GM21717 (cell line): ENCODE measurements around the gene LSM4.
A peak's percentile ranks its signal among the peaks of the same experiment; 100 is the strongest.

ENCODE experiments used
- ATAC-seq: cut with Tn5 transposase; IDR thresholded peaks from one replicate; pipeline ENCODE4 v1.9.1; 2021; ENCODE audit warnings: mild to moderate bottlenecking, moderate library complexity; ENCODE audit not compliant: unreplicated experiment

Gene LSM4

DNA sequence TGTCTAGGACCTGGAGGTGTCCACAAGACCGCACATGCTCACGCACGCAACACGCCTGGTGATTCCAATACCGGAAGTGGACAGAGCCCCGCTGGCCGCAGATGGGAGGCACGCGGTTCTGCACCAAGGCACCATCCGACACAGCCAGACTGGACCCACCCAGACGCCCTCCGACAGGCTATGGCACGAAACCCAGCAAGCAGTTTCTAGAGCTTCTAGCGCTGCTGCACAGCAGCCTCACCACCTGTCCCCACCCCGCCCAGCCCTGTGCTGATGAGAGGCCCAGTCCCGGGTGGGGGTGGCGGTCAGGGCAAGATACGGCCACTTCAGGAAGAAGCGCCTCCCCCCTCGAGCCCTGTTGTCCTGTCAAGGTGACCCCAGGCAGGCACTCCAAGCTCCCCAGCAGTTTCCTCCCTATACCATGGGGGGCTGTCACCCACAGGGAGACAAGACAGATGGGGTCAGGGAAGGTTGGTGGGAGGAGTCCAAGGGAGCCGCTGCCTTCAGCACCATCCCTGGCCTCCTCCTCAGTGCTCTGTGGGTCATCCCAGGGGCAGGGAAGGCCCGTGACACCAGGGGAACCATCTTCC is 11.3 kb downstream of the LSM4 start:
- ATAC-seq, result no peak

DNA sequence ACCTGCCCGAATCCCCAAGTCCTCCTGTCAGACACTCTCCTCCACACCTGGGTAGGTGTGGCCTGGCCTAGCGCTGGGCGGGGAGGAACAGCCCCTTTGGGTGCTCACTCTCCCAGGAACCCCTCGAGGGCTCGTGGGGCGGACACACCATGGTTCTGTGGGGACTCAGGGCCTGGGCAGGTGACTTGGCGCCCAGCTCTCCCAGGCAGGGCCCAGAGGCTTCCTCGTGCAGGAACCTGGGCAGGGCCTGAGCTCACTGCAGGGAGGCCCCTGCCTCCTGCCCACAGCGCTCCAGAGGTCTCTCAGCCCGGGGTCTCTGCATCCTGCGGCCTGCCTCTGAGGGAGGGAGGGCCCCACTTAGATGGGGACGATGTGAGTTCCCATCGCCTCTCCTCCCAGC is 11.9 kb downstream of the LSM4 start:
- ATAC-seq, result no peak

DNA sequence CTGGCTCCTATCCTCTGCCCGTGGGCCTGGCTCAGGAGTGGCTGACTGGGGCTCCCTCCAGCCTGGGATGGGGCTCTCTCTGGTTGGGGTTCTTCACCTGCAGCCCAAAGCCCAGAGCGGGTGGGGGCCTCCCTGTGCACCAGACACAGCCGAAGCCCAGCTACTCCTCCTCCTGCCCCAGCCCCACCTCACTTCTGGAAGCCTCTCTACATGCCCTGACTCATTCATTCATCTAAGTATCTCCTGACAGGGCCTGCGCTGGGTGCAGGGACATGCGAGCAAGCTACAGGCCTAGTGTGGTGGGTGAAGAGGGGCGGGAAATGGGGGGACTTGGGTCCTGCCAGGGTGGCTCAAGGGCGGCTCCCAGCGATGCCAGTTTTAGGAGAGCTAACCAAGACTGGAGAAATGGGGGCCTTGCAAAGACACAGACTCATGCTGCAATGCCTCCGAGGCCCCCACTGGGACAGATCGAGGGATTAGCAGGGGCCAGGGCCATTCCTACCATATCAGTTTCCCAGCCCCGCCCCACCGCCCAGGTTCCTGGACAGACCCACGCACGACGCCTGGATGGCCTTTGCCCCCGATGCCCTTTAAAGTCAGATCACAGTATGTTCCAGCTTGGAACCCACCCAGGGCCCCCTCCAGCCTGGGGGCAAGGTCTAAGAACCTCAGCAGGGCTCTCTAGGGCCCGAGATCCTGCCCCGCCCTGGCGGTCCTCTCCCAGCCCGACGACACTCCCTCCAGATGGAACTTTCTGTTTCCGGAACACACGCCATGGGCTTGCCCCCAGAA is 12.6 kb downstream of the LSM4 start:
- ATAC-seq, result no peak

DNA sequence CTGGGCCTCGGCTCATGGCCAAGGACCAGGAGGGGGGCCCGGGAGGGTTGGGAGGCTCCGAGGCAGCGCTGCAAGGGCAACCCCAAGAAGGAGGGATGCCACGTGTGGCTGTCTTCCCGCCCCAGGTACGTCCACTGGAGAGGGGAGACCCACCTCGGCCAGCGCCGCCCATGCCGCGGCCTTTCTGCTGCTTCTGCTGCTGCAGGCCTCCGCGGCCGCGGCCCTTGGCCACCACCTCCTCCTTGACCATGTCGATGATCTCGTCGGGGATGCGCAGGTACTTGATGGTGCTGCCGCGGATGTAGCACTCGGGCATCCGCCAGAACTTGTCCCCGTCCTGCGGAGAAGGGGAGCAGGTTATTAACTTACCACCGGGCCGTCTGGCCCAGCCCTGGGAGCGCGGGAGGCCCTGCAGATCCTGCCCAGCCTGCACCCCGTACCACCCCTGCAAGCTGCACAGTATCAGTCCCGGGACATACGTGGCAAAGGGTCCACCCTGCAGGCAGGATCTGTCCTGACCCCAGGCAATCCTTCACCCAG is 13.3 kb downstream of the LSM4 start:
- no peak for ATAC-seq

DNA sequence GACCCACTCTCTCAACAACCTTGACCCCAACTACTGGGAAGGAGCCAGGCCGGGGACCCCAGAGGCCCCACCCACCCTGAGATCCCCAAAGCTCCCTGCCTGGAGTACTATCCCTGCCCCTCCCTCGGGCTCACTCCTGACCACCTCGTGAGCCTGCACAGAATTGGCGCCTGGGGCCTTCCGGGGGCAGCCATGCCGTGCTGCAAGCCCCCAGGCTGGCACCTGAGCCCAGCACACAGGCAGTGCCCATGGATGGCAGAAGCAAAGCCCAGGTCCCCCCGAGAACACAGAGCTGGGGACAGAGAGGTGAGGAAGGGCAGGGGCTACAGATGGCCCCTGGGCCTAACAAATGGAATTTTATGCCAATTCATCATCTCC is 13.9 kb downstream of the LSM4 start:
- no peak for ATAC-seq

DNA sequence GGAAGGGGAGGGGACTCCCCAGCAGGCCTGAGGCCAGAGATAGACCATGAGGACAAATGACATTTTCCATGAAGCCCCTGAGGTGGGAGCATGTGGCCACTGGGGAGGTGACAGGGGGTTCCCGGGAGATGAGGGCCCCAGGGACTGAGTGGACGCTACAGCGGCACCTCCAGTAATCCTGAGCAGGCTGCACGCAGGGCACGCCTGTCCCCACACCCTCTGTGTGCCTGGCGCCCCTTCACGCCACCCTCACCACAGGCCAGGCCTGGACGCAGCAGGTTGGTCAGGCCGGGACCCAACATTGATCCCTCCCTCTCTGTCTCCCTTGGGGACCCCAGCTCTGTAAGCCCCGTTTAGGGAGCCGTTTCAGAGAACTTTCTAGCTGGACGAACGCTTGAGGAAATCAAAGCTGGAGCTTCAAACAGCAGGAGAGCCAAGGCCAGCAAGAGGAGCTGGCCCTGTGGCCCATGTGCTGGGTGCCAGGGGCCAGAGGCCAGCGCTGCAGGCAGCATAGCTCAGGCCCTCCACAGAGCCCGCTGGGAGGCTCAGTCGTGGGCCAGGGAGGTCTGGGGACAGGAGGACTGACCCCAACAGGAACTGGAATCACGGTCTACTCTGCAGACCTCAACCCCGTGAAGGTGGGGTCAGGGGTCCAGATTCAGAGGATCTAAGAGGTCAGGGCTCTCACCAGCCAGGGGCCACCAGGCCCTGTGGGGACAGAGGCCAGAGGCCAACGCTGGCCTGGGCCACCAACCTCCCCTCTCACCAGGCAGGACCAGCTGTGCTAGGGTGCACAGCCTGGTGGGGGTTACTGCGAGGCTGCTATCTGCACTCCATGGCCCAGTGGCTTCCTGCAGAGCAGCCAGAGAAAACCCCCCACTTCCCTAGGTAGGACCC is 14.6 kb downstream of the LSM4 start:
- no peak for ATAC-seq

DNA sequence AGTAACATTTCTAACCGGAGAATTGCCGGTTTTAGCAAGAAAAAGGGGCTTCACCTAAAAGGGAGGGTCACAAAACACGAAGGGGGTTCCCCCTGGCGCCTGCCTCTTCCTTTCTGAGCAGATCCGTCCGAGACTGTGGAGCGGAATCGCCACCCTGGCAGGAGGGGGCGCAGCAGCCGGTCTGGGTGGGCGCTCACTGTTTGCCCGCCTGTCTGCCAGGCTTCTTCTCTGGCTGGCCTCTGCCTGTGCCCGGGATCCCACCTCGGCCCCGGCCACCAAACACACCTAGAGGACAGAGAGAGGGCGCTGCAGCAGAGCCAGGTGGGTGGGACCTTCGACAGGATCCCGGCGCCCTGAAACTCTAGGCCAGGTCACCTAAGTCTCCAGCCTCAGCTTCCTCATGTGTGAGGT is 15.6 kb downstream of the LSM4 start:
- no peak for ATAC-seq

DNA sequence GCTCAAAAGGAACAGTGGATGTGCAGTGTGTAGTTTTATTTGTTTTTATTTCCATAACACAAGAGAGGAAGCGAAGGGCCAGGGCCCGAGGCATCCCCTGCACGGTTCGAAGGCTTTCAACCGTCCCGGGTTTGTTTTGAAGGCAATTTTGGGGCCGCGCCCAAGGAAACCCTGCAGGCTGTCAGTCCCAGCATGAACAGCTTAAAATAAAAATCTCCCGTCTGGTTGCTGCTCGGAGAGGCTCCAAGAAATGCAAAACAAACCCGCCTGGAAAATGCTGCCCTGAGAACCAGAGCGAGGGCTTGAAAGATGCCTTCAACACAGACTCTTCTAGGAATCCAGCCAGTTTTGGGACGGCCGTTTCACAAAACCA is 16.0 kb downstream of the LSM4 start:
- no peak for ATAC-seq

DNA sequence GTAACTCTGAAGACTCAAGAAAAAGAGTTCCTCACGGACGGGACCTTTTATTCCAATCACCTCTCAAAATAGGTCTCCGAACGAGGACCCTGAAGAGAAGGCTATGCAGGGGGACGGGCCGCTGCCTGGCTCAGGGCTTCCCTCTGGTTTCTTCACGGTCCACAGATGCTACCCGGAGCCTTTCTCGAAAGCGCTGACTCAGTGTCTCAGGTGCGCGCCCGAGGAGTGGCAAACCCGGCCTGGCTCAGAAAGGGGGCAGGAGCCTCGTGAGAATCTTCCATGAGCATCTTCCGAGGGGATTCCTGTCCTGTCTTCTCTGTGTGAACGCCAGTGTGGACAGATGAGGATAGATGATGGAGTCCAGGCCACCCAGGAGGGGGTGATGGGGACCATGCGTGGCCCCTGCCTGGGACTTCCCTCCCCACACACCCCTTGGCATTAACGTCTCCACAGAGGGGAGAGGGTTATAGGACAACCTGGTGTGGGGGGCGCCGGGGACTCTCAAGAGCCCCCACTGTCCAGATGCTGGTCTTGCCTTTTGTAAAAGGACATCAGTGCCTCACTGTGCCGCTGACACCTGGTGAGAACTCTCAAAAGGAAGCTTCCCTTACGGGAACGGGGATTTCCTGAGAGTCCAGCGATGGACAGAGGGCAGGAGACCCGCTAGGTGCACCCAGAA is 16.5 kb downstream of the LSM4 start:
- no peak for ATAC-seq

DNA sequence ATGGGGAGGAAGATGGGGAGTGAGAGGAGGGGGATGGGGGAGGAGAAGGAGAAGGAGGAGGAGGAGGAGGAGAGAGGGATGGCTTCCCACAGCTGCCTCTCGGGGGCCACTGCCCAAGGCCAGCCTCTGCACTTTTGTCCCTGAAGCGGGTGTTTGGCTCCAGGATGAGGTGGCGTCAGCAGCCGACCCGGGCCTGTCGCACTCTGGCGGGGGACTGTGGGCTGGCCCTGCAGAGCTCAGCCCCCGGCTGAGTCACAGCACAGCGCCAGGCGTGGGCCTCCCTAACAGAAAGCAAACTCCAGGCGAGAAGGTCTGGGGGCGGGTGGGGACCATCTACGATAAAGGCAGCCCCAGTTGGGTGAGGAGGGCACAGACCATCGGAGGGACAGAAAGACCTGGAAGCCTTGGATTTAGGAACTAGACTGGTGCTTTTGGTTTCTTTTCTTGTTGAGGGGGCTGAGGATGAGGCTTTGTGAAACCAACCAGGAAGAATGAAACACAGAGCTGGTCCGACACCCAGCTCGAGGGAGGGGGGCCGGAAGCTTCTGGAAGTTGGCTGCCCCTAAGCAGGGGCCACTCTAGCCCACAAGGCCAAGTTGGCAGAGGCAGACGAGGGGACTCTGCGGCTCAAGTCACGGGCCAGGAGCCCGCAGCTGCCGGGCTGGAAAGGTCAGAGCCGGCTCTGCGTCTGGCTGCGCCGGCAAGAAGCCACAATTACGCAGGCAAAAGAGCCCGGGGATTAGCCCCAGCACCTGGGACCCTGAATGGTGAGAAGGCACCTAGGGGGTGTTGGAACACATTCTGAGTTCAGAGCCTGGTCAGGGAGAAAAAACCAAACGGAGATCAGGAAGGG is 18.2 kb downstream of the LSM4 start:
- peak; percentile 38 for ATAC-seq

DNA sequence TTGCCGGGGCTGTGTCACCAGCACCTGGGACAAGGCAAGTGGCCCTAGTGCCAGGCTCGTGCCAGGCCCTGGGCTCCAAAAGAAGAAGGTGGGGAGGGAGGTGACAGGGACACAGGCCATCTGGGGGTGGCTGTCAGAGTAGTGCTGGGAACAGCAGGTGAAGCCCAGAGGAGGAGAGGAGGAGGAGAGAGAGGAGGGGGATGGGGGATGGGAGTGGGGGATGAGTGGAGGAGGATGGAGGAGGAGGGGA is 18.7 kb downstream of the LSM4 start:
- no peak for ATAC-seq

DNA sequence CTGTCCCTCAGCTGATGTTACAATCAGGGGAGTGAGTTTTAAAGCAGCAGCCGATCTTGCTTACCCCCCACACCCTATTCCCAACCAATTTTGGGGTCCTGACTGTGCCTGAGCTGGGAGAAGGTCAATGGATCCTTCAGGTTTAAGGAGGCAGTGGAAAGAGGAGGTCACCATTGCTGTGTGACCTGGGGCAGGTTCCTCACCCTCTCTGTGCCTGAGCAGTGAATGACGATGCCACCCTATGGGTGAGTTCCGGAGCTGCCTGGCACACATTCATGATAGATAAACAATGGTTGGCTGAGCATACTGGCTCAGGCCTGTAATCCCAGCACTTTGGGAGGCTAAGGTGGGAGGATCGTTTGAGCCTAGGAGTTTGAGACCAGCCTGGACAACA is 21.2 kb downstream of the LSM4 start:
- no peak for ATAC-seq

DNA sequence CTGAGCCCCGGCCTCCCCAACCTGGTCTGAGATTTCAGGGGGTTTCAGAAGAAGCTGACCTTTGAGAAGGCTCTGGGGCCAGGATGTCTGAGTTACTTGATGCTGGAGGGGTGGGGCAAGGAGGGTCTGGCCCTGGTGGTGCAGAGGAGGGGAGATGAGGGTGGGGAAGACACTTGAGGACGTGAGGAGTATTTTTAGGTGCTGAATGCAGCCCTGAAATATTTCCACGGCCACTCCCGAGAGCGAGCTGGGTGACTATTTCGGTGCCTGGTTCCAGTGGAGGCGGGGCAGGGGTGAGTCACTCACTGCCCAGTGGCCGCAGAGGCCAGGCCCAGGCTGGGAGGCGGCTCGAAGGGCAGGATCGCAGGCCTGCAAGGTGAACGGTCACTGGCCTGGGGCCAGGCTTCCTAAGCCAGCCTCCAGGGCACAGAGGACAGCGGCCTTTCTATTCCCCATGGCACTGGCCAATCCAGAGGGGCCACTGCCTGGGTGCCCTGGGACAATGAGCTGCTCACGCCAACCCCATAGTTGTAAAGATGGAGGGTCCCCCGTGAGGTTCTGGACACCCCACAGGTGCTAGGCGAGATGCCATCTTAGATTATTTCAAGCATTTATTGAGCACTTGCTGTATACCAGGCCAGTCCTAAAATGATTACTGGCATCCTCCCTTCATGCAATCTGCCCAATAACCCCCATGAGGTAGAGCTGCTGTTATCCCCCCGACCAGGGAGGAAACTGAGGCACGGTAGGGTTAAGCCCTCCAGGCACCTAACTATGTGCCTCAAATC is 21.8 kb downstream of the LSM4 start:
- ATAC-seq, result no peak

DNA sequence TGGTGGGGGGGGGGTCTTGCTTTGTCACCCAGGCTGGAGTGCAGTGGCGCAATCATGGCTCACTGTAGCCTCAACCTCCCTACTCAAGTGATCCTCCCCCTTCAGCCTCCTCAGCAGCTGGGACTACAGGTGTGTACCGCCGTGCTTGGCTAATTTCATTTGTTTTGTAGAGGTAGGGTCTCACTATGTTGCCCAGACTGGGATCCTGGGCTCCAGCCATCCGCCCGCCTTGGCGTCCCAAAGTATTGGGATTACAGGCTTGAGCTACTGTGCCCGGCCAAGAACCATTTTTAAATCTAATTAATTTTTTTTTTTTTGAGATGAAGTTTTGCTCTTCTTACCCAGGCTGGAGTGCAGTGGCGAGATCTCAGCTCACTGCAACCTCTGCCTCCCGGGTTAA is 23.2 kb downstream of the LSM4 start:
- no peak for ATAC-seq

DNA sequence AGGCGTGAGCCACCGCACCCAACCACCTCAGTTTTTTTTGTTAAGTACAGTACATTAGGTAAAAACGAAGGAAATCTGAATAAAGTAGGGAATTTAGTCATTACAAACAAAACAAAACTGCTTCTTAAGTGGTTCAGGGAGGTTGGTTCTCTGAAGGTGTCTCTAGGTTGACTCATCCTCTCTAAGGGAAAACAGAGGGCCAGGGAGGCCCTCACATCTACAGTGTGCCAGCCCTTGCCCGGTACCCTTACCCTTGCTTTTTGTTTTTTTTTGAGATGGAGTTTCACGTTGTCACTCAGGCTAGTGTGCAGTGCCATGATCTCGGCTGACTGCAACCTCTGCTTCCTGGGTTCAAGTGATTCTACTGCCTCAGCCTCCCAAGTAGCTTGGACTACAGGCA is 24.3 kb downstream of the LSM4 start:
- no peak for ATAC-seq

DNA sequence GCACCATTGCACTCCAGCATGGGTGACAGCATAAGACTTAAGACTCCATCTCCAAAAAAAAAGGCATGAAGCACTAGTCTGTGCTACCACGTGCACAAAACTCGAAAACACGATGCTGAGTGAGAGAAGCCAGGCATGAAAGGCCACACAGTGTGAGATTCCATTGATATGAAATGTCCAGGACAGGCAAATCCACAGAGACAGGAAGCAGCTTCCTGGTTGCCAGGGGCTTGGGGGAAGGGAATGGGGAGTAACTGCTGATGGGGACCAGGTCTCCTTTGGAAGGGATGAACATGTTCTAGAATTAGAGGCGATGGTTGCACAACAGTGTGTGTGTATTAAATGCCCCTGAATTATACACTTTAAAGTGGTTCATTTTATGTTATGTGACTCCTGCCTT is 25.6 kb downstream of the LSM4 start:
- ATAC-seq, result no peak

DNA sequence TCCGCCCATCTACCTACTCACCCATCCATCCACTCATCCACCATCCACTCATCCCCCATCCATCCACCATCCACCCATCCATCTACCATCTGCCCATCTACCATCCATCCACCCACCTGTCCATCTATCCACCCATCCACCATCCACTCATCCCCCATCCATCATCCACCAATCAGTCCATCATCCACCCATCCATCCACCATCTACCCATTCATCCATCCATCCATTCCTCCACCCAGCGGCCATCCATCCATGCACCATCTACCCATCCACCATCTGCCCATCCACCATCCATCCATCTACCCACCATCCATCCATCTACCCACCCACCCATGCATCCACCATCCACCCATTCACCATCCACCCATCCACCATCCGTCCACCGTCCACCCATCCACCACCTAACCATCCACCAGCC is 27.8 kb downstream of the LSM4 start:
- ATAC-seq, result no peak

DNA sequence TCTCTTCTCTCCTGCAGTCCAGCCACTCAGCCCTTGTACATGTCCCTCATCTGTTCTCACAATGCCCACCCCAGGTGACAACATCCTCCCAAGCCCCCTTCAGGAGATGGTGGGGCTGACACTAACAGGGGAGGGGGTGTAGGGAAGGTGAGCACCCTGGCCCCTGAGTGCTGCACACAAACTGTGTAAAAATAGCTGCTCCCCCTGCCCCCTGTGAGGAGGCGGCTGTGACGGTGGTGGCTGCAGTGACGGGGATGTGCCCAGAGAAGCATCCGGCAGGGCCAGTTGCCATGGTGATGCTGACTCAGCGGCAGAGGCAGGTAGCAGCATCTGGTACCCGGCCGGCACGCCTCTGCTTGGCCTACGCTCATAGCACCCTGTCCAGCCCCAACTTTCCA is 28.4 kb downstream of the LSM4 start:
- no peak for ATAC-seq

DNA sequence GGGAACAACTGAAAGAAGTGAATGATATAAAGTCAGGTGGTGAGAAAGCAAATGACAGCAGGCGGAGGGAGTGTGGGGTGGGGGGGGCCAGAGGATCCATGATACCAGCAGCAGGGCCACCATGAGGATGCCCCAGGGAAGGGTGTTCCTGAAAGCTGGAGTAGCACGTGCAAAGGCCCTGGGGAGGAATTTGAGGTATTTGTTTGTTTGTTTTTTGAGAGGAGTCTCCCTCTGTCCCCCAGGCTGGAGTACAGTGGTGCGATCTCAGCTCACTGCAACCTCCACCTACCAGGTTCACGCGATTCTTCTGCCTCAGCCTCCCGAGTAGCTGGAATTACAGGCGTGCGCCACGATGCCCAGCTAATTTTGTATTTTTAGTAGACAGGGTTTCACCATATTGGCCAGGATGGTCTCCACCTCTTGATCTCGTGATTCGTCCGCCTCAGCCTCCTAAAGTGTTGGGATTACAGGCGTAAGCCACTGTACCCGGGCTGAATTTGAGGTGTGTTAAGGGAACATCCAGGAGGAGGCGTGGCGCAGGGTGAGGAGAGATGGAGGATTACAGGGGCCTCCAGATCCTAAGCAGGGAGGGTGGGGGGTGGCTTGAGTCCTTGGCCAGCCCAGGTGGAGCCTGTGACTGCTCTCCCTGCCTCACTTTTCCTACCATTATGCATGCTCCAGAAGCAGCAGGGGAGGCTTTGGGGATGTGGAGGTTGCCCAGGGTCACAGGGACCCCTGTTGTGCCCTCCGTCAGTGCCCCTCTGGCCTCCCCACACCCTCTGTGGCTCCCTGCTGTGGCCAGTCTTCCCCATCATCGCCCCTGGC is 29.0 kb downstream of the LSM4 start:
- no peak for ATAC-seq
